Erythroblast (primary cell): ENCODE results near the gene POLN.

Source experiments
- GATA1 ChIP-seq: IDR thresholded peaks from 2 replicates; pipeline ENCODE4 v1.6.1; 2011; ENCODE audit warnings: low read depth, mild to moderate bottlenecking, control low read depth, low read length, moderate library complexity
- POLR2A ChIP-seq: IDR thresholded peaks from 2 replicates; pipeline ENCODE4 v1.6.1; 2011; ENCODE audit warnings: mild to moderate bottlenecking, low read length

DNA sequence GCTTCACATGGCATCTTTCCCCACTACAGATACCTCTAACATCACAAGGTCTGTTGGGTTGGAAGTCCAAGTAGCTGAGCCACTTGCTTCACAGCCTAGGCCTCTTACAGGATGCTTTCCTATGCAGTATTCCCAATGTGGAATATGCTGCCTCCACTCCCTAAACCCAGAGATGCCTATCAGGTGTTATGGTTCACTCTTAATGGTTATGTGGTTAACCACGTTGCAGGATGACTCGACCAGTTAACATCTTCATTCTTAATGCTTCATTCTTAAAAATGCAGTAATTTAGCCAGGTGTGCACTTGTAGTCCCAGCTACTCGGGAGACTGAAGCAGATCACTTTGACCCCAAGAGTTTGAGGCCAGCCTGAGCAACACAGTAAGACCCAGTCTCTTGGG, 24.2 kb downstream of the POLN start:
- TF ChIP-seq POLR2A: no peak
- no peak for TF ChIP-seq GATA1
